Measurements from ENCODE around the gene PCSK6.
"Not testable (repeated sequence)": the region's sequence is repeated elsewhere in the genome, so short reads cannot be mapped to it uniquely, and the experiment has no call there.

Gene PCSK6

DNA sequence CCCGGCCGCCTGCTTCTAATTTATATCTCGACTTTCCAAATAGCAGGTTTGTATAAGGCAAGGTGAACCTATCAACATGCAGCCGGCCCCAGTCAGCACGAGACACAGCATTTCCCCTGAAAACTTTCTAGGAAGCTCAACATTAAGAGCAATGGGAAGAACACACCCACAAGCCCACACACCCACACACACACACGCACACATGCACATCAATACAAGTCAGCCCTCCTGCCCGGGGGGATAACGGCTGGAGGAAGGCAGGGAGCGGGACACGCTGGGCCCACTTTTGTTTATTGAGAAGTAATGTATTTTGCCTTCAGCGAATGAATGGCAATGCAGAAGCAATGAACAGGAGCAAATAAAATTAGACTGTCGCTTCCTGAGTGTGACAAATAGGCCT, 83.5 kb downstream of the PCSK6 start:
- TF ChIP-seq, protein P1, sequence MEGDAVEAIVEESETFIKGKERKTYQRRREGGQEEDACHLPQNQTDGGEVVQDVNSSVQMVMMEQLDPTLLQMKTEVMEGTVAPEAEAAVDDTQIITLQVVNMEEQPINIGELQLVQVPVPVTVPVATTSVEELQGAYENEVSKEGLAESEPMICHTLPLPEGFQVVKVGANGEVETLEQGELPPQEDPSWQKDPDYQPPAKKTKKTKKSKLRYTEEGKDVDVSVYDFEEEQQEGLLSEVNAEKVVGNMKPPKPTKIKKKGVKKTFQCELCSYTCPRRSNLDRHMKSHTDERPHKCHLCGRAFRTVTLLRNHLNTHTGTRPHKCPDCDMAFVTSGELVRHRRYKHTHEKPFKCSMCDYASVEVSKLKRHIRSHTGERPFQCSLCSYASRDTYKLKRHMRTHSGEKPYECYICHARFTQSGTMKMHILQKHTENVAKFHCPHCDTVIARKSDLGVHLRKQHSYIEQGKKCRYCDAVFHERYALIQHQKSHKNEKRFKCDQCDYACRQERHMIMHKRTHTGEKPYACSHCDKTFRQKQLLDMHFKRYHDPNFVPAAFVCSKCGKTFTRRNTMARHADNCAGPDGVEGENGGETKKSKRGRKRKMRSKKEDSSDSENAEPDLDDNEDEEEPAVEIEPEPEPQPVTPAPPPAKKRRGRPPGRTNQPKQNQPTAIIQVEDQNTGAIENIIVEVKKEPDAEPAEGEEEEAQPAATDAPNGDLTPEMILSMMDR (IDR thresholded peaks at IDR 0.05; ENCODE audit: control insufficient read depth, insufficient read depth, low read depth, low read length, missing control alignments) = no peak
- H3K4me3 ChIP-seq (ENCODE audit: control insufficient read depth, low read depth, low read length) = no peak overlapping the region
- no peak for DNase-seq (ENCODE audit: low read depth)

DNA sequence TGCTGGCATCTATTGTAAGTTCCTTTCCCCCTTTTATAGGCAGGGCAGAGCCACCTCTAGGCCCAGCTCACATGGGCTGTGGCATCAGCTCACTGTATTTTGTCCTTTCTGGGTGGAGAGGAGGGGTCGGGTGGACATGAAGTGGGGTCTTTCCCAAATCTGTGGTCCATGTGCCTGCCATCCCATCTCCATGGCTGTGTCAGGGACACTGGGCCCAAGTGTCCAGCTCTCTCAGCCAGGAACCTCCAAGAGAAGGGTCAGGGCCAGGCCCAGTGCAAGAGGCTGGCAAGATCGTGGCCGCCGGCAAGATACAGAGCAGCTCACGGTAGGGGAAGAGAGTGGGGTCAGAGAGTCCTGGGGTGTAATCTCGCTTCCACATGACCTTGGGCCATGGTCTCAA, 85.3 kb downstream of the PCSK6 start:
- no peak for DNase-seq (ENCODE audit: low read depth)
- TF ChIP-seq, protein P1 (IDR thresholded peaks at IDR 0.05; ENCODE audit: control insufficient read depth, insufficient read depth, low read depth, low read length, missing control alignments) = no peak
- H3K4me3 ChIP-seq (ENCODE audit: control insufficient read depth, low read depth, low read length) = no peak overlapping the region

DNA sequence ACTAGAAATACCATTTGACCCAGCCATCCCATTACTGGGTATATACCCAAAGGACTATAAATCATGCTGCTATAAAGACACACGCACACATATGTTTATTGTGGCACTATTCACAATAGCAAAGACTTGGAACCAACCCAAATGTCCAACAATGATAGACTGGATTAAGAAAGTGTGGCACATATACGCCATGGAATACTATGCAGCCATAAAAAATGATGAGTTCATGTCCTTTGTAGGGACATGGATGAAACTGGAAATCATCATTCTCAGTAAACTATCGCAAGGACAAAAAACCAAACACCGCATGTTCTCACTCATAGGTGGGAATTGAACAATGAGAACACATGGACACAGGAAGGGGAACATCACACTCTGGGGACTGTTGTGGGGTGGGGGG, 86.6 kb downstream of the PCSK6 start:
- not testable (repeated sequence) for H3K4me3 ChIP-seq (ENCODE audit: control insufficient read depth, low read depth, low read length); DNase-seq (ENCODE audit: low read depth)

DNA sequence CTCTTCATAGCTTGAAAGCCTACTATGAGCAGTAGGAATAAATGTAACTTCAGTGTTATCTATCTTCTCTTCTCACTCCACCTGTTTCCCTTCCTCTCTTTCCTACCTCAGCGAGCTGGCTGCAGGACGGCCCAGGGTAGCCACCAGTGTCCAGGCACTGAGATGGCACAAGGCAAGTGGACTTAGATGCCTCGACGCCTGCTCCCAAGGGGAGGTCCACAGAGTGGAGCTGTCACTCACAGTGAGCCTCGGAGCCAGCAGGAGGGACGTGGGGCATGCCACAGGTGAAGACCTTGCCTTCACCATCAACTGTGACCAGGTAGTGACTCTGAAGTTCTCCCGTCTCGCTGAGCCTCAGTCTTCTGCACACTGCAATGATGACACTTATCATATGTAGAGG, 88.2 kb downstream of the PCSK6 start:
- TF ChIP-seq, protein P1 (IDR thresholded peaks at IDR 0.05; ENCODE audit: control insufficient read depth, insufficient read depth, low read depth, low read length, missing control alignments) = no peak
- DNase-seq (ENCODE audit: low read depth) = no peak
- no peak overlapping the region for H3K4me3 ChIP-seq (ENCODE audit: control insufficient read depth, low read depth, low read length)

DNA sequence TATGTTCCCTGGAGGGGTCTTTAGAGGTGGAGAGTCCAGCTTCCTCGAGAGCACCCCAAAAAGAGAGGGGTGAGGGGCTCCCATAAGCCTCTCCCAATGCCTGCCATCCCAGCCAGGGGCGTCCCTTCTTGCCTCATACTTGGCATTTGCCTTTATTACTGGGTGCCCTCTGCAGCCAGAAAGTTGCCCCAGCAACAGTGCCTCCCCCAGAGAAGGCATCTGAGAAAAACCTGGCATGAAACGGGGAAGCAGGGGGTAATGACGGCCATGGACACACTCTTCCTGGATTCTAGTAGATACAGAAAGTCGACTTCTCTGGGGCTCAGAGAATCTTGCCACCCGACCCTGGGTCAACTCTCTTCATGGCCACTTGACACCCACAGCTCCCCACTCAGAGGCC, 90.1 kb downstream of the PCSK6 start:
- TF ChIP-seq, protein P1 (IDR thresholded peaks at IDR 0.05; ENCODE audit: control insufficient read depth, insufficient read depth, low read depth, low read length, missing control alignments) = no peak
- no peak overlapping the region for H3K4me3 ChIP-seq (ENCODE audit: control insufficient read depth, low read depth, low read length)
- DNase-seq (ENCODE audit: low read depth) = no peak

DNA sequence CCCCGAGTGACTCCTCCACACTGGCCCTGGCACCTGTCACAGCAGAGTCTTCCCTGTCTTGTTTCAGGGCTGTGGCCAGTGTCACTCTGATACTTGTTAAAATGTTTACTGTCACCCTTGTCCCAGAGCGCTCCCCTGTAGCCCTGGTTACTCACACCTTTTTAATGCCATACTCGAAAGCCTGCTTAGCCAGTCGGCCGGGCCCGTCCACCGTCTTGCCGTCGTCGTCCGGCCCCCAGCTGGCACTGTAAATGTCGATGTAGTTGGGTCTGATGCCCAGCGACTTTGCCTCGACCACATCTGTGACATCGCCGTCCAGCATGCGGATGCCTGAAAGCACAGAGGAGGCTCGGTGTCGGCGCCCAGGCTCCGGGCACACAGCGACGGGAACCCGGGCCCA, 91.3 kb downstream of the PCSK6 start:
- DNase-seq (ENCODE audit: low read depth) = no peak
- TF ChIP-seq, protein P1 (IDR thresholded peaks at IDR 0.05; ENCODE audit: control insufficient read depth, insufficient read depth, low read depth, low read length, missing control alignments) = no peak
- no peak overlapping the region for H3K4me3 ChIP-seq (ENCODE audit: control insufficient read depth, low read depth, low read length)

DNA sequence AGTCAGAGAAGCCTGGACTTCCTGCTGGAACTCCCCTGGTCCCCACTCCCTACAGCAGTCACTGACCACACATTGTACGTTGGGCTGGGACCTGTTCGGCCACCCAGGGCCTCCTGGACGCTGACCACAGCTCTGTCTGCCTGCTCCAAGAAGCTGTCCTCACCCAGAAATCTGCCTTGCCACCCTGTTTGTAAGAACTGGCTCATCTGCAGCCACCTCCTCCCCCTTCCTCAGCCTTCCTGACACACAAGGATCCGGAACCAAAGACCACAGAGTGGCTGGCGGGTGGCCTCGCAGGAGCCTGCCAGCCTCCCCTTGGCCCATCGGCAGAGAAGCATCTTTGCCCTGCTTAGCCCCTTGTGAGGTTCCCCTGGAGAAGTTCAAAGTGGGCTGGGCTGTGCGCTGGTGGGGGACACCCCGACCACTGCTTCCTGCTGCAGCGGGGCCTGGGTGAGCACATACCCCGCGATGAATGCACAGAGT, 91.9 kb downstream of the PCSK6 start:
- TF ChIP-seq, protein P1 (IDR thresholded peaks at IDR 0.05; ENCODE audit: control insufficient read depth, insufficient read depth, low read depth, low read length, missing control alignments) = no peak
- no peak for DNase-seq (ENCODE audit: low read depth)
- H3K4me3 ChIP-seq (ENCODE audit: control insufficient read depth, low read depth, low read length) = no peak overlapping the region
